ENCODE results near the gene ACSL6. TPM values are rescaled to one million over a fixed set of nuclear protein-coding genes. Genes with fewer than 3 reads are reported as not detected.

The ACSL6 gene
- total and polyA plus RNA-seq, 2 donors (not counting 1 experiment from before 2014, with no cell fraction given), result 0.03 to 0.62 TPM

DNA sequence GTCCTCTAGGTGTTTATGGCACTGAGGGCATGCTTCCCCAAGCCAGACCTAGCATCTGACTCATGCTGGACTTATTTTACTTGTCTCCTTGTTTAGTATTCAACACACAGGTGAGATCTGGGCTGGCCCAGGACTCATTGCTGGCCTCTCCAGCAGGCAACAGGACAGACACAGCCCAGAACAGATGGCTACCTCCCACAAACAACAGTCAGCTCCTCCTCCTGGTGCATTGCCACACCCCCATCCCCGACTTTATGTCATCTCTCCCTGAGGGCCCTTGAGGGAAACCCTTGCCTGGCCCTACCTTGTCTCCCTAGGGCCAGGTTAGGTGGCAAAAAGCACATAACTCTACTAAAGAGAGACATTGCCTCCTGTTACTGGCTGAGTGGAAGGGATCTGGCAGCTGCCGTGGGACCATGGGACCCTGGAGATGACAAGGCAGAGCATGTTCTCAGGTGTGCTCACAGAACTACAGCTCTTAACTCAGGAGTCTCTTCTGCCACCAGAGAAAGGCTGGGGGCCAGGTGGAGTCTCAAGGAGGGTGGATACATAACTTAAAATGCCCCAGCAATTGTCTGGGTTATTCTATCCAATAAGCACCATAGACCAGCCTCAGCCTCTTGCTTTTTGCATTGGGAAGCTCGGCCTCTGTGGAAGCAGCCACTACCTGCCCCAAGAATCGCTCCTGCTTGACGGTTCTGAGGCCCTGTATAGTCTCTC lies 2.3 kb downstream of the ACSL6 start:
- WGBS (ENCODE audit: insufficient coverage), result 69% methylated on average over 4 of the region's 5 CpGs
- POLR2A ChIA-PET, result no interaction called here
- Mint-ChIP-seq H3K9me3 (ENCODE audit: insufficient read depth) (no peaks in the 10 kb centered on the region), H3K27ac (no peak overlapping the region), H3K27me3 (peaks cover 42% of the 10 kb centered on the region), H3K4me3 (no peak overlapping the region), H3K4me1 (peaks cover 14% of the 10 kb centered on the region)
- H3K9me3 ChIP-seq (ENCODE audit: control extremely low read depth in 1 of 3, control insufficient read depth in 2 of 3, insufficient read depth in 1 of 3, low read length in 2 of 3), result peaks cover 0 to 9% (median 0%) of the 10 kb centered on the region in 3 donors
- no peak overlapping the region for H3K27ac ChIP-seq (ENCODE audit: low read length in 2 of 2)
- no peak for TF ChIP-seq CTCF (IDR thresholded peaks at IDR 0.05)
- TF ChIP-seq EZH2 (IDR thresholded peaks at IDR 0.05; ENCODE audit: borderline replicate concordance, insufficient read depth, low read depth, low read length, poor library complexity, severe bottlenecking), result no peak
- no peaks in the 10 kb centered on the region for H4K20me1 ChIP-seq (ENCODE audit: control insufficient read depth, insufficient read depth, low read length, poor library complexity, severe bottlenecking)
- no peak overlapping the region for H2AFZ ChIP-seq (ENCODE audit: insufficient read depth, low read depth, low read length, poor library complexity, severe bottlenecking)
- H3K4me3 ChIP-seq (ENCODE audit: control extremely low read depth in 1 of 5, extremely low read depth in 1 of 5, insufficient read depth in 1 of 5, low read depth in 2 of 5, low read length in 4 of 5), result no peak overlapping the region
- intact Hi-C loops (cut with micrococcal nuclease), result loop anchor here (1.0 to 5.0 kb wide), 2 partner anchors 198 to 492 kb away; no protein-coding TSS in a partner anchor
- H3K4me2 ChIP-seq (replicated peaks; ENCODE audit: low read depth, low read length, poor library complexity, severe bottlenecking), result no peak overlapping the region
- no peaks in the 10 kb centered on the region for H3K79me2 ChIP-seq (ENCODE audit: control insufficient read depth, insufficient read depth, low read length)
- CTCF ChIA-PET, result interaction anchor here (0.9 to 7.6 kb wide), 9 partner anchors 8 to 585 kb away, joined by 3 to 405 read pairs (median 6); no protein-coding TSS in a partner anchor
- DNase-seq, result no peak
- peaks cover 0 to 48% (median 18%) of the 10 kb centered on the region in 4 experiments for H3K27me3 ChIP-seq (replicated peaks in 1 of 4; ENCODE audit: control extremely low read depth in 1 of 4, control insufficient read depth in 3 of 4, insufficient read depth in 4 of 4, low read length in 3 of 4)
- no peaks in the 10 kb centered on the region for H3K36me3 ChIP-seq (replicated peaks in 1 of 2; ENCODE audit: control extremely low read depth in 1 of 2, control insufficient read depth in 1 of 2, extremely low read depth in 1 of 2, insufficient read depth in 2 of 2, low read length in 1 of 2)
- H3K4me1 ChIP-seq (ENCODE audit: control insufficient read depth in 2 of 2, insufficient read depth in 2 of 2, low read length in 2 of 2), result peaks cover 12% of the 10 kb centered on the region in 2 donors
- H3K9ac ChIP-seq (ENCODE audit: low read length), result no peak overlapping the region
- ATAC-seq (ENCODE audit: low read depth), result no peak

GRCh38 chr5:132008163-132008473 lies 3.3 kb downstream of the ACSL6 start:
- ChIA-PET POLR2A (interaction anchor here (1.2 kb wide), 1 partner anchor 419 kb away, joined by 5 read pairs; no protein-coding TSS in a partner anchor), CTCF (interaction anchor here (0.6 to 7.6 kb wide), 25 partner anchors 9 to 1137 kb away, joined by 3 to 405 read pairs (median 5); no protein-coding TSS in a partner anchor)
- H3K4me2 ChIP-seq (replicated peaks; ENCODE audit: low read depth, low read length, poor library complexity, severe bottlenecking), result no peak overlapping the region
- H3K79me2 ChIP-seq (ENCODE audit: control insufficient read depth, insufficient read depth, low read length), result no peaks in the 10 kb centered on the region
- no peaks in the 10 kb centered on the region for H3K9me3 Mint-ChIP-seq (ENCODE audit: insufficient read depth)
- 76% methylated on average over 2 of the region's 2 CpGs for WGBS (ENCODE audit: insufficient coverage)
- DNase-seq (no peak), ATAC-seq (ENCODE audit: low read depth) (no peak)
- H3K4me3 ChIP-seq (ENCODE audit: control extremely low read depth in 1 of 5, extremely low read depth in 1 of 5, insufficient read depth in 1 of 5, low read depth in 2 of 5, low read length in 4 of 5), result no peak overlapping the region
- H3K27ac Mint-ChIP-seq, result no peak overlapping the region
- H3K27ac ChIP-seq (ENCODE audit: low read length in 2 of 2), result no peak overlapping the region
- intact Hi-C loops (cut with micrococcal nuclease), result loop anchor here (1.0 to 5.0 kb wide), 2 partner anchors 197 to 491 kb away; no protein-coding TSS in a partner anchor
- H3K4me3 Mint-ChIP-seq, result no peak overlapping the region
- H4K20me1 ChIP-seq (ENCODE audit: control insufficient read depth, insufficient read depth, low read length, poor library complexity, severe bottlenecking), result no peaks in the 10 kb centered on the region
- H3K9me3 ChIP-seq (ENCODE audit: control extremely low read depth in 1 of 3, control insufficient read depth in 2 of 3, insufficient read depth in 1 of 3, low read length in 2 of 3), result peaks cover 0 to 9% (median 0%) of the 10 kb centered on the region in 3 donors
- no peak overlapping the region for H2AFZ ChIP-seq (ENCODE audit: insufficient read depth, low read depth, low read length, poor library complexity, severe bottlenecking)
- H3K4me1 ChIP-seq (ENCODE audit: control insufficient read depth in 2 of 2, insufficient read depth in 2 of 2, low read length in 2 of 2), result peaks cover 12% of the 10 kb centered on the region in 2 donors
- no peak overlapping the region for H3K9ac ChIP-seq (ENCODE audit: low read length)
- no peaks in the 10 kb centered on the region for H3K36me3 ChIP-seq (replicated peaks in 1 of 2; ENCODE audit: control extremely low read depth in 1 of 2, control insufficient read depth in 1 of 2, extremely low read depth in 1 of 2, insufficient read depth in 2 of 2, low read length in 1 of 2)
- TF ChIP-seq CTCF (IDR thresholded peaks at IDR 0.05) (no peak), EZH2 (IDR thresholded peaks at IDR 0.05; ENCODE audit: borderline replicate concordance, insufficient read depth, low read depth, low read length, poor library complexity, severe bottlenecking) (no peak)
- H3K27me3 Mint-ChIP-seq, result peaks cover 34% of the 10 kb centered on the region
- peaks cover 0 to 42% (median 16%) of the 10 kb centered on the region in 4 experiments for H3K27me3 ChIP-seq (replicated peaks in 1 of 4; ENCODE audit: control extremely low read depth in 1 of 4, control insufficient read depth in 3 of 4, insufficient read depth in 4 of 4, low read length in 3 of 4)
- H3K4me1 Mint-ChIP-seq, result peaks cover 14% of the 10 kb centered on the region
